GM19397 (cell line): Measurements from ENCODE around the gene ATMIN.

ENCODE experiments used
- ATAC-seq: cut with Tn5 transposase; IDR thresholded peaks from one replicate; pipeline ENCODE4 v1.9.1; 2021; ENCODE audit warnings: mild to moderate bottlenecking, moderate library complexity; ENCODE audit not compliant: unreplicated experiment

ATMIN gene, protein sequence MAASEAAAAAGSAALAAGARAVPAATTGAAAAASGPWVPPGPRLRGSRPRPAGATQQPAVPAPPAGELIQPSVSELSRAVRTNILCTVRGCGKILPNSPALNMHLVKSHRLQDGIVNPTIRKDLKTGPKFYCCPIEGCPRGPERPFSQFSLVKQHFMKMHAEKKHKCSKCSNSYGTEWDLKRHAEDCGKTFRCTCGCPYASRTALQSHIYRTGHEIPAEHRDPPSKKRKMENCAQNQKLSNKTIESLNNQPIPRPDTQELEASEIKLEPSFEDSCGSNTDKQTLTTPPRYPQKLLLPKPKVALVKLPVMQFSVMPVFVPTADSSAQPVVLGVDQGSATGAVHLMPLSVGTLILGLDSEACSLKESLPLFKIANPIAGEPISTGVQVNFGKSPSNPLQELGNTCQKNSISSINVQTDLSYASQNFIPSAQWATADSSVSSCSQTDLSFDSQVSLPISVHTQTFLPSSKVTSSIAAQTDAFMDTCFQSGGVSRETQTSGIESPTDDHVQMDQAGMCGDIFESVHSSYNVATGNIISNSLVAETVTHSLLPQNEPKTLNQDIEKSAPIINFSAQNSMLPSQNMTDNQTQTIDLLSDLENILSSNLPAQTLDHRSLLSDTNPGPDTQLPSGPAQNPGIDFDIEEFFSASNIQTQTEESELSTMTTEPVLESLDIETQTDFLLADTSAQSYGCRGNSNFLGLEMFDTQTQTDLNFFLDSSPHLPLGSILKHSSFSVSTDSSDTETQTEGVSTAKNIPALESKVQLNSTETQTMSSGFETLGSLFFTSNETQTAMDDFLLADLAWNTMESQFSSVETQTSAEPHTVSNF

GRCh38 chr16:81035398-81035974 lies at the start of gene ATMIN:
TSS of gene ATMIN (plus strand) at chr16:81035842. CDS start at chr16:81035871, 29 bp downstream.
- ATAC-seq: peak; percentile 90

DNA sequence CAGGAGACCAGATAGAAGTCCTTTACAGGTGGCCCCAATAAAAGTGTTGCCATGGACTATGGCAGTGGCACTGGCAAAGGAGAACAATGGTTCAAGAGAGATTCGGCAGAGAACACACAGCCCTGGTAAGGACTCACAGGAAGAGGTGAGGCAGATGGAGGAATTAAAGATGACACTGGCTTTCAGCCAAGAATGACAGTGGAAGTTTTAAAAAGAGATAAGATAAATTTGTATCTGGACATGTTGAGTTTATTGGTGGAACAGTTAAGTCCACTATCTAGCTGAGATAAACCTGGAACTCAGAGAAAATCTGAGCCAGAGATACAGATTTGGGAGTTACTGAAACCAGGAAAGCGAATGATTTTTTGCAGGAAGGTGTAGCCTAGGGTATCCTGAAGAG lies 49.1 kb upstream of the ATMIN start:
- no peak for ATAC-seq

GRCh38 chr16:80988756-80989155 lies 46.9 kb upstream of the ATMIN start:
- no peak for ATAC-seq

DNA sequence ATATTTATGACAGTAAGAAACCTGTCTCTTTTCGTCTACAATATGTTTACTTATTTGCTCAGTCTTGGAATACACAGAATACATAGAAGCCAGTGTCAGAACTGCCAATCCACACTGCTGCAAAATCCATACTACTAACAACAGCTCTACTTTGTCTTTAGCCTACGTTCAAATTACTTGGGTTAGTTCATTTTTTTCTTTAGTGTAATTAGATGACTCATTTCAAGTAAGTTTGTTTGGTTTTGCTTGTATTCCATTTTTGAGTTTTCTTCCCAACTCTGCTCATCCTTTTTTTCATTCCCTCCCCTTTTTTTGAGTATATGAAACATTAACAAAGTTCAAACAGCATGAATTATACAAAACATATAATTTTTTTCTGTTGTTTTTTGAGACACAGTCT lies 45.8 kb upstream of the ATMIN start:
- no peak for ATAC-seq

GRCh38 chr16:80990577-80990976 lies 45.1 kb upstream of the ATMIN start:
- no peak for ATAC-seq

- ATAC-seq: no peak
Measured at GRCh38 chr16:80990978-80991377, 44.7 kb upstream of the ATMIN start.

GRCh38 chr16:80991792-80992430 lies 43.7 kb upstream of the ATMIN start:
- ATAC-seq: no peak

DNA sequence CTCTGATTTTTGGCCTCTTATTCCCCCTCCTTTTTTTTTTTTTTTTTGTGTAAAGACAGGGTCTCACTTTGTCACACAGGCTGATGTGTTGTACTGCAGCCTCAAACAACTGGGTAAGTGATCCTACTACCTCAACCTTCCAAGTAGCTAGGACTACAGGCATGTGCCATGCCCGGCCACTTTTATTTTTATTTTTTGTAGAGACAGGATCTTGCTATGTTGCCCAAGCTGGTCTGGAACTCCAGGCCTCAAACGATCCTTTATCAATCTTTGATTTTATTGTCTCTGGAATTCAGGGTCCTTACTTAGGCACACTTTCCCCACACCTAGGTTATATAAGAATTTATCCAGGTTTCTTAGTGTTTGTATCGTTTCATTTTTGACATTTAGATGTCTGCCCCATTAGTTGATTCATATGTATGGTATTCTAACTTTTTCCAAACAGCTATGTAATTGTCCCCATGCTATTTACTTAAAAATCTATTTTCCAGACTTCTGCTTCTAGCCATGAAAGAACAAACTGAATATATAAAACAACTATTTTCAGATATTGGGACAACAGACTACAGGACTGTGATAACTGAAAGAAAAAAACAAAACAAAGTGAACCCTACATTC lies 42.9 kb upstream of the ATMIN start:
- ATAC-seq: no peak

DNA sequence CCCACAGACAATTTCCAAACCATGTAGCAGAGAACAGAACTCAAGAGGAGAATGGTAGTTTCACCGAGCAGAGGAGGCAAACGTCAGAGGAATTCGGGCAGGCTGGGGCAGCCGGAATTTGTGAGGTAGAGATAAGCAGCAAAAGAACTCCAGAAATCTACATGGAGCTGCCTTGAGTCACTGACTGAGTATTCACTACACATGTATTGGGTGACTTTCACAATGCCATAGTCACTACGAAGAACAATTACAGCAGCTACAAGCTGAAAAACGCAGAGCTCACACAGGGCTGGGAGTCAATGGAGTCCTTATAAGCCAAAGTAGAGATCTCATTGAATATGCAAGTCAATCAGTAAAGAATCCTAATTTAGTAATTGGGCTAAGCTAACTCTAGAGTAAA lies 42.3 kb upstream of the ATMIN start:
- no peak for ATAC-seq

- no peak for ATAC-seq
Measured at GRCh38 chr16:80993834-80994233, 41.8 kb upstream of the ATMIN start.

DNA sequence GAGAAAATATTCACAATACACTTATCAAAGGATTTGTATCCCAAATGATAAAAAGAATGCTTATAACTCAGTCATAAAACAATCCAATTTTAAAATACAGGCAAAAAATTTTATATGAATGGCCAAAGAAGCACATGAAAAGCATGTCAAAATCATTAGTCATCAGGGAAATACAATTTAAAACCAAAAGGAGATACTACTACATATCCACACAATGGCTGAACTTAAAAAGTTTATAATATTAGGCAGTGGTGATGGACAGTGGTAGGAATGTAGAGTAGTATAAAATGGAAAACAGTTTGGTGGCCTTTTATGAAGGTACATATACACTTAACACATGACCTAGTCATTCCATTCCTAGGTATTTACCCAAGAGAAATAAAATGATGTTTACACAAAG lies 41.2 kb upstream of the ATMIN start:
- ATAC-seq: no peak

- ATAC-seq: no peak
Measured at GRCh38 chr16:80996688-80997138, 38.9 kb upstream of the ATMIN start.

- ATAC-seq: peak; percentile 47
Measured at GRCh38 chr16:80997139-80997798, 38.4 kb upstream of the ATMIN start.

DNA sequence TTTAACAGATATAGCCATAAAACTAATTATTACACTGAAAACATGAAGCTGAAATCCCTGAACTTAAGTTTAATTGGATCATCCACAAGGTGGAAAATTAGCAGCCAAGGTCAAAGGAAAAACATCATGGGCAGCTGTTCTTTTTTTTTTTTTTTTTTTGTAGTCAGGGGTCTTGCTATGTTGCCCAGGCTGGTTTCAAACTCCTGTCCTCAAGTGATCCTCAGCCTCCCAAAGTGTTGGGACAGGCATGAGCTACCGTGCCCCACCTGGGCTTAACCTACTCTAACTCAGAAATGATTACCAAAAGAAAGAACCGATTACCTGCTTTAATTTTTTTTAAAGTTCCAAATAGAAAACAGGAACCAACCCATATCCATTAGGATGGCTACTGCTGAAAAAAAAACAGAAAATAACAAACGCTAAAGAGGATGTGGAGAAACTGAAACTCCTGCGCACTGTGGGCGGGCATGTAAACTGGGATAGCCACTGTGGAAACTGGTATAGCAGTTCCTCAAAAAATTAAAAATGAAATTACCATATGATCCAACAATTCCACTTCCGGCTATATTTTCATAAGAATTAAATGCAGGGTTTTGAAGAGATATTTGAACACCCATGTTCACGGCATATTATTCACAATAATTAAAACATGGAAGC lies 37.5 kb upstream of the ATMIN start:
- ATAC-seq: no peak

GRCh38 chr16:81000873-81001272 lies 34.8 kb upstream of the ATMIN start:
- ATAC-seq: no peak

- ATAC-seq: no peak
Measured at GRCh38 chr16:81001330-81001729, 34.3 kb upstream of the ATMIN start.

GRCh38 chr16:81003064-81003463 lies 32.6 kb upstream of the ATMIN start:
- ATAC-seq: no peak

- no peak for ATAC-seq
Measured at GRCh38 chr16:81003610-81004460, 31.8 kb upstream of the ATMIN start.
